Ovary (tissue), 9 donors: ENCODE data around the gene SEMG2. TPM values are rescaled to one million over a fixed set of nuclear protein-coding genes. Genes with fewer than 3 reads are reported as not detected.

Source experiments
- DNase-seq, 5 donors: peaks; one replicate each; pipeline ENCODE4 v3.0.0-alpha.2; 2019 to 2020
- H3K27ac ChIP-seq, 2 donors: fragments of 200-600 bp; one replicate each; pipeline versions ENCODE4 v1.5.1 to v1.8.0; 2019 to 2022
- H3K27me3 ChIP-seq: fragments of 200-600 bp; one replicate; pipeline ENCODE4 v1.8.0; 2022
- H3K36me3 ChIP-seq: fragments of 200-600 bp; sonication (generic); one replicate; pipeline ENCODE4 v1.5.1; 2019
- H3K4me1 ChIP-seq: one replicate; pipeline ENCODE4 v1.8.1; 2013; ENCODE audit warnings: mild to moderate bottlenecking, moderate library complexity; ENCODE audit not compliant: insufficient read depth
- H3K4me3 ChIP-seq: fragments of 200-600 bp; sonication (generic); one replicate; pipeline ENCODE4 v1.5.1; 2017
- H3K9me3 ChIP-seq, 2 donors: fragments of 200-600 bp in 1 of 2; sonication (generic) in 1 of 2; one replicate each; pipeline versions ENCODE4 v1.5.1 to v1.8.1; 2013 to 2019; ENCODE audit warnings: mild to moderate bottlenecking in 1 of 2, moderate library complexity in 1 of 2
- CTCF ChIP-seq, 3 donors: fragments of 450-650 bp in 2 of 3; fragments of 200-600 bp in 1 of 3; IDR thresholded peaks; one replicate each; pipeline versions ENCODE4 v1.5.1 to v1.8.0; 2016 to 2022; ENCODE audit warnings: antibody characterized with exemption in 3 of 3, mild to moderate bottlenecking in 1 of 3
- EP300 ChIP-seq: sonication (generic); formaldehyde crosslinking; IDR thresholded peaks from one replicate; pipeline ENCODE4 v1.6.1; 2017; ENCODE audit warnings: antibody characterized with exemption
- POLR2A ChIP-seq: fragments of 450-650 bp; IDR thresholded peaks from one replicate; pipeline ENCODE4 v1.6.1; 2017; ENCODE audit warnings: antibody characterized with exemption, mild to moderate bottlenecking, moderate library complexity
- WGBS, 3 donors: extraction: QIAGEN DNeasy Blood & Tissue Kit in 1 of 3; methylation state at CpG; one replicate each; pipeline versions ENCODE4 v1.1.5 to v1.1.7; 2013 to 2017; 5-methylcytosine and 5-hydroxymethylcytosine counted together
- intact Hi-C, 4 donors: fragments of 100-400 bp; cut with DNase I; formaldehyde crosslinking; loops; one replicate each; pipeline versions ENCODE4 v1.11.0 to v1.15.1; 2022 to 2023
- polyA plus RNA-seq, 2 donors: library from polyadenylated mRNA; stranded (reverse); fragments of 200-250 nt in 1 of 2; fragments of 350-450 nt in 1 of 2; fragmentation: Illumina TruSeq in 1 of 2; extraction: RNeasy Lipid Tissue Mini Kit (QIAGEN cat#74804) in 1 of 2; gene quantifications; one replicate each; pipeline ENCODE4 v1.2.3, GENCODE V29; 2013 to 2014
- total RNA-seq, 7 donors: library from RNA; depleted of rRNA in 2 of 7; stranded (reverse); fragments of >200 nt in 2 of 7; fragmentation: NEBNext Ultra II Directional in 3 of 7; extraction: Animal tissue kit (Norgen Biotek cat#: 25700) in 3 of 7; gene quantifications; one replicate each; pipeline versions ENCODE4 v1.1.0 to v1.2.4, GENCODE V29; 2016 to 2023
- donor health status: DM: no; HTN: no; CAD: no; lungs with moderate emphysema.
- donor health status: DM: no; HTN: no; CAD: no.
- donor health status: Bipolar disorder and iron deficiency.
- donor health status: DM: yes; HTN: yes; CAD: no.
- donor health status: DM: no; HTN: no; CAD: no.
- donor health status: DM: yes; HTN: yes; CAD: no.

SEMG2 gene
- total and polyA plus RNA-seq, 9 donors = not detected

DNA sequence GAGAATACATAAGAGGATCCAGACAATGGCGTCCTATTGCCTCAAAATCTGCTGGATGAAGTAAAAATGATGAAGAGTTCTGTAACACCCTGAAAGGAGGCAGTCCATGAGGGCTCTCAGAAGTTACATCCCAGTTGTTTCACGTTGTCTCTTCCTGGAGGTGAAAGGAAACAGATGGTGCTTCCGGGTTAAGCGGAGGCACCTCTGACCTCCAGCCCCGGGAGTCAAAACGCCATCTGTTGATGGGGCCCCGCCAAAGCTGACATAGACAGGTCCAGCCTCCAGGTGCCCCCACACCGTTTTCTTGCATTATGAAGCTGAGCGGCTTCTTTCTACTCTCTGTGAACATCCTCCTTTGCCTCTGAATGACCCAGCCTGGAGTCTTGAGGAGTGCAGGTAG lies 9.5 kb downstream of the SEMG2 start:
- Histone ChIP-seq H3K9me3 (peaks cover 0 to 5% of the 10 kb centered on the region in 2 donors), H3K4me3 (no peak overlapping the region), H3K4me1 (no peaks in the 10 kb centered on the region), H3K27ac (no peak overlapping the region), H3K36me3 (no peaks in the 10 kb centered on the region), H3K27me3 (no peaks in the 10 kb centered on the region)
- no peak for DNase-seq
- TF ChIP-seq POLR2A = no peak
- no peak for TF ChIP-seq CTCF (IDR thresholded peaks at IDR 0.05)
- no peak for TF ChIP-seq EP300
- intact Hi-C loops = no loop called here
- WGBS, 3 donors = 61 to 68% (median 67%) methylated on average over 9 of the region's 9 CpGs

DNA sequence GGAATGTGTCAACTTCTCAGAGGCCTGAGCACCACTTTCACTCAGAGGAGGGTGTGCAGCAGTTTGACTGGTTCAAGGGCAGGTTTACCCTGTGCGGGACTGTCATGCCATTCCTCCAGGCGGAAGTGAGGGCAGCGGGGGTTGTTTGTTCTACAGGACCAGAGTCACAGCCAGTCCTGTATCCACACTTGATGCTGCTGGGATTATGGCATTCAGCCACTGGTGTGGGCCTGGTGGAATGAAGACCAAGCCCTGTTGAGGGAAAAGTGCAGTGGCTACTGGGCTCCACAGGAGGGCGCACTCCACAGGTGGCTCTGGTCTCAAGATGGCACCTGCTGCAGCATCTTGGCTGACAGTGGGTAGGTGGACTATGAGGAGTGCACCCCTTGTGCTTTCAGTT lies 14.8 kb downstream of the SEMG2 start:
- WGBS, 3 donors = 63 to 86% (median 80%) methylated on average over 4 of the region's 4 CpGs

GRCh38 chr20:45238139-45238538 lies 17.0 kb downstream of the SEMG2 start:
- H3K4me3 ChIP-seq = no peak overlapping the region
- H3K27me3 ChIP-seq = no peaks in the 10 kb centered on the region
- WGBS, 3 donors = 81 to 87% (median 83%) methylated on average over 2 of the region's 2 CpGs
- no peak for TF ChIP-seq EP300
- no peak for TF ChIP-seq POLR2A
- no peak for TF ChIP-seq CTCF (IDR thresholded peaks at IDR 0.05)
- no peaks in the 10 kb centered on the region for H3K36me3 ChIP-seq
- intact Hi-C loops = no loop called here
- DNase-seq = no peak
- H3K9me3 ChIP-seq = peaks cover 0 to 5% of the 10 kb centered on the region in 2 donors
- H3K4me1 ChIP-seq = no peaks in the 10 kb centered on the region
- no peak overlapping the region for H3K27ac ChIP-seq

More for the DNA sequence above, 14.8 kb downstream of the SEMG2 start:
- no peak for TF ChIP-seq CTCF (IDR thresholded peaks at IDR 0.05)
- TF ChIP-seq EP300 = no peak
- TF ChIP-seq POLR2A = no peak
- Histone ChIP-seq H3K4me3 (no peak overlapping the region), H3K36me3 (no peaks in the 10 kb centered on the region), H3K27me3 (no peaks in the 10 kb centered on the region), H3K27ac (no peak overlapping the region), H3K4me1 (no peaks in the 10 kb centered on the region), H3K9me3 (peaks cover 0 to 5% of the 10 kb centered on the region in 2 donors)
- intact Hi-C loops = no loop called here
- no peak for DNase-seq

DNA sequence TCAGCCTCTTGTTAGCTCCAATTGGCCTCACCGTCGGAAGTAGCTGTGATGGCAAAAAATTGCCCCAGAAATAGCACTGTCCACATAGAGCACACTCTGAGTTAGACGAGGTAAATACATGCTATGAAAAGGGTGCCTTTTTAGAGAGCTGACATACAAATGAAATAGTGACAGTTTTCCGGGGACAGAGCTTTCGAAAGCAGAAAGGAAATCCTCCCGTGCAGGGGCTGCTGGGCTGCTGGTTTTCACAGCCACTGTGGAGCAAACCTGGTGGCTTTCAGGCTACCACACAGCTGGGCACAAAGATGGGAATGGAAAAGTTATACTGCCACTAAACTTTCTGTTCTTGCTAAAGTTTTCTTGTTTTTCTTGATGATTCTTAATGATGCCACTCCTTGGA lies 24.9 kb downstream of the SEMG2 start:
- no peaks in the 10 kb centered on the region for H3K27me3 ChIP-seq
- H3K27ac ChIP-seq = no peak overlapping the region
- 51 to 60% (median 52%) methylated on average over 6 of the region's 6 CpGs for WGBS, 3 donors
- DNase-seq = no peak
- intact Hi-C loops = no loop called here
- H3K4me1 ChIP-seq = no peaks in the 10 kb centered on the region
- H3K36me3 ChIP-seq = no peaks in the 10 kb centered on the region
- no peak for TF ChIP-seq EP300
- no peak for TF ChIP-seq POLR2A
- no peak for TF ChIP-seq CTCF (IDR thresholded peaks at IDR 0.05)
- H3K4me3 ChIP-seq = no peak overlapping the region
- no peaks in the 10 kb centered on the region for H3K9me3 ChIP-seq

DNA sequence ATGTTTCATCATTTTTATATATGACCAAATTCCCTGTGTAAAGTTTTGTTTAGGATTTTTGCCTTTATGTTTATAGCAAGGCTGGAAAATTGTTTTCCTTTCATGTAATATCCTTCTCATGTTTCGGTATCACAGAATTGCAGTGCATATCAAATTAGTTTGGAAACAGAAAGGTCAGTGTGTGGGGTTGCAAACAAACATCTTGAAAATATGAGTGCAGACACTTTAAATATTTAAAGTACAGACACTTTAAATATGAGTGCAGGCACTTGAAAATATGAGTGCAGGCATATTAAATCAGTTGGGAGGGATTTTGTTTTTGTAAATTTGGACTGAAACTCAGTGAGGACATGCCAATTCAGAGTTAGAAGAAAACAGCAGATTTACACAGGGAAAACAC lies 26.7 kb downstream of the SEMG2 start:
- intact Hi-C loops = no loop called here
- Histone ChIP-seq H3K36me3 (no peaks in the 10 kb centered on the region), H3K9me3 (no peaks in the 10 kb centered on the region), H3K27me3 (no peaks in the 10 kb centered on the region), H3K27ac (no peak overlapping the region), H3K4me1 (no peaks in the 10 kb centered on the region), H3K4me3 (no peak overlapping the region)
- WGBS, 3 donors = 5 to 15% (median 14%) methylated on average over 1 of the region's 1 CpG
- TF ChIP-seq CTCF (IDR thresholded peaks at IDR 0.05) = no peak
- no peak for TF ChIP-seq EP300
- no peak for TF ChIP-seq POLR2A
- DNase-seq = no peak
